Mesenteric fat pad (tissue), 1 donor: Measurements from ENCODE around the gene ZNF629. TPM values are rescaled to one million over a fixed set of nuclear protein-coding genes. Genes with fewer than 3 reads are reported as not detected.

Experiments used
- DNase-seq: peaks from one replicate; pipeline ENCODE4 v3.0.0-alpha.2; 2020; ENCODE audit warnings: low spot score
- total RNA-seq: library from RNA; stranded (reverse); fragmentation: NEBNext Ultra II Directional; extraction: Animal tissue kit (Norgen Biotek cat#: 25700); gene quantifications from one replicate; pipeline ENCODE4 v1.2.1, GENCODE V29; 2021
- donor health status: DM: yes; HTN: yes; CAD: no.

Gene ZNF629
- total RNA-seq, 1 donor from 2014 or later, result 10.4 TPM

DNA sequence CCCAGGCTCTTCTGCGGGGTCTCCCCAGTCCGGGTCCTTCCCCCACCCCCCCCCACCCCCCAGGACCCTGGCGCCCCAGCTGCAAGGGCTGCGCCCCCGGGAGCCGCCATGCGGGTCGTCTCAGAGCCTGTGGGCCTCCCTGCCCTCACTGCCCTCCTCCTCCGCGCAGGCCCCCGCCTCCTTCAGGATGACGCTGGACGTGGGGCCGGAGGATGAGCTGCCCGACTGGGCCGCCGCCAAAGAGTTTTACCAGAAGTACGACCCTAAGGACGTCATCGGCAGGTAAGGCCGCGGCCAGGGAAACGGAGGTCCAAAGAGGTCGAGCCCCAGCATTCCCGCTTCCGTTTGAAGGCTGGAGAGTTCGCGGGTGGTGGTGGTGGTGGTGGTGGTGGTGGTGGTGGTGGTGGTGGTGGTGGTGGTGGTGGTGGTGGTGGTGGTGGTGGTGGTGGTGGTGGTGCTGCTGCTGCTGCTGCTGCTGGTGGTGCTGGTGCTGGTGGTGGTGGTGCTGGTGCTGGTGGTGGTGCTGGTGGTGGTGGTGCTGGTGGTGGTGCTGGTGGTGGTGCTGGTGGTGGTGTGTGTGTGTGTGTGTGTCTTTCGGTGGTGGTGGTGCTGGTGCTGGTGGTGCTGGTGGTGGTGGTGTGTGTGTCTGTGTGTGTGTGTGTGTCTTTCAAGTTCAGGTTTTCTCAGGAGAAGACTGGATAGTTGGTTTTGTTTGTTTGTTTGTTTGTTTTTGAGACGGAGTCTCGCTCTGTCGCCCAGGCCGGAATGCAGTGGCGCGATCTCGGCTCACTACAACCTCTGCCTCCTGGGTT, 38.2 kb downstream of the ZNF629 start:
- no peak for DNase-seq

DNA sequence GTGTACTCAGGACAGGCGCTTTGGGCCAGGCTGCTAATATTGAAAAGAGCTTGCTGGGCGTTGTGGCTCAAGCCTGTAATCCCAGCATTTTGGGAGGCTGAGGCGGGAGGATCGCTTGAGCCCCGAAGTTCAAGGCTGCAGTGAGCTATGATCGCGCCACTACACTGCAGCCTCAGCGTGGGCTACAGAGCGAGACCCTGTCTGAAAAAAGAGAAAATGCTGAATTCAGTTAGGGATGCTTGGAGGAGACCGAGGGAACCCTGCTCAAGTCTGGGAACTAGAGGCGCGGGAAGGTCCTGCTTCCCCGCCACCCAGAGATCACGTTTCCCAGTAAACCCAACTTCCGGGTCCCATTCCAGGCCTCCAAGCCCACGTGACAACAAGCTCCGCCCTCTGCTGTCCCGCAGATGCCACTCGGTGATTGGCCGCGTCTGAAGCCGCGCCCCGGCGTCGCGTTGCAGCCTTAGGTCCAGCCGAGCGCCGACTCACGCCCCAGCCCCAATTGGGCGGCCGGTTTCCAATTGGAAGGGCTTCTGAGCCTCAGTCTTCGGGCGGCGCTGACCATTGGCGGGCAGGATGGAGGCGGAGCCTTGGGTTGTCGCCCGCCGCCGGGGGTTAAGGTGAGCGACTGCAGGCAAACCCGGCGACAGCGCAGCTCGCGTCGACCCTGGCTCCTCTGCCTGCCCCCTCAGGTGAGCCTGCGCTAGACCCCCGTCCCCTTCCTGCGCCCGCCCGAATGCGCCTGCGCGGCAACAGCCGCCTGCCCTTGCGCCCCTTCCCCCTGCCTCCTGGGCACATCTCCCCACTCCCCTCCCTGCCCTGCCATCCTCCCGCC, 39.0 kb downstream of the ZNF629 start, which contains the start of gene PHKG2:
Gene PHKG2, plus strand, starts transcription at position 627 of the 835 bp plus-strand sequence. CDS start 396 bp downstream, outside the sequence.
- peak; percentile 99 for DNase-seq

DNA sequence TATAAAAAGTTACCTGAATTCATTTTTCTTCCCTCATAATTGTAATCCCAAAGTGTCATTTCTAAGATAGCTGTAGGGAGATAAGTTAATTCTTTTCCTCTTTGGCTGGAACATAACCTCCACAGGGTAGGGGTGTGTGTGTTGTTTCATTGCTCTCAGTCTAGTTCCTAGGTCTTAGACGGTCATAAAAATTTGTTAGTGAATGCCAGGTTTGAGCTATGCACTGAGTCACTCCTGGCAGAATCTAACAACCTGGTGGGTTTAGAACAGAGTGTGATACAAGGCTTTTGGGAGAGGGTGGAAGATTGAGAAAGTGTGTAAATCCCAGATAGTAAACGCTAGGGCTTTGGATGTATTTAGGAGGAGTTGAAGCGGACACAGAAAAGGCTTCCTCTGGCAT, 39.7 kb downstream of the ZNF629 start:
- no peak for DNase-seq

DNA sequence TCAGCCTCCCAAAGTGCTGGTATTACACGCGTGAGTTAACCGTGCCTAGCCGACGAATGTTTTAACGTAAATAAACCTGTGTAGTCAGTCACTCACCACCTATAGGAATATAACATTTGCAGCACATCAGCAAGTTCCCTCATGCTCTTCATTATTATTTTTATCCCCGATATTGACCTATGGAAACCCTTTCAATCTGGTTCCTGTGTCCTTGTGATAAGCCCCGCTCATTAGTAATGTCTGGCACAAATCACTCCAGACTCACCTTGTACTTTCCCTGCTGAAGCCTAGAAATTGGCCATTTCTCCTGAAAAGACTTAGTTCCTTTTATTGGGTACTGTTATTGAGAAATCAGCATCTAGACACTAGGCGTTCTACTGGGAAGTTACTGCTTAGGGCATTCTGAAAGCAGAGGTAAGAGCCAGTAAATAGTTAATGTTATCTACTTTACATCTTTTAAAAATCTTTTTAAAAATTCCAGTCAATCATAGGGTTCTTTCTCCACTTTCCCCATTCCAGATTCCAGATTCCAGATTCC, 40.3 kb downstream of the ZNF629 start:
- DNase-seq, result no peak

DNA sequence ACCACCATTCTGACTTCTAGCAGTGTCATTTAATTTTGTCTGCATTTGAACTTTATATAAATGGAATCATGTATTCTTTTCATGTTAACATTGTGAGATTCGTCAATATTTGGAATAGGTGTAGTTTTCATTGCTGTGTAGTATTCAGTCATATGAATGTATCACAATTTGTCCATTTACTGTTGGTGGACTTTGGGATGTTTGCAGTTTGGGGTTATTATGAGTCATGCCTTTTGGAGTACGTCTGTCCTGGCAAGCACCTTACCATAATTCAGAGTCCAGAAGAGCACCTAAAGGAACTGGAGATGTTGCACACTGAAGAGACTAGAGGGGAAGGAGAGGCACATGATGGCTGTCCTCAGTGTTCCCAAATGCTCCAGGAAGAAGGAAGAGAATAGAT, 41.9 kb downstream of the ZNF629 start:
- DNase-seq, result no peak

DNA sequence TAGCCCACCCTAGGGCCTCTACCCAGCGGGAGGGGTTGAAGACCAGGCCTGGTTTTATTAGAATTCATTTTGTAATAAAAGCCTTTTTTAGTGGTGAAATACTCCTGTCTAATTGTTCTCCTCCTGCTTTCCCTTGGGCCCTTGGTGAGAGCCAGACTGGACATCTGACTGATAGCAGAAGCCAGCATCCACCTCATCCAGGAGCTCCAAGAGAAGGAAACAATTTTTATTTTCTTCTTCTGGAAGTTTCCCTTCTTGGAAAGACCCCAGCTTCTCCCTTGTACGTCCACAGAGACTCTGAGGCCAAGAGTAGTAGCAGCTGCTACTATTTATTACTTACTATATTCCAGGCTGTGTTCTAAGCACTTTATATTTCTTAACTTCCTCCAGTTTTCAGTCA, 42.8 kb downstream of the ZNF629 start:
- DNase-seq, result no peak

DNA sequence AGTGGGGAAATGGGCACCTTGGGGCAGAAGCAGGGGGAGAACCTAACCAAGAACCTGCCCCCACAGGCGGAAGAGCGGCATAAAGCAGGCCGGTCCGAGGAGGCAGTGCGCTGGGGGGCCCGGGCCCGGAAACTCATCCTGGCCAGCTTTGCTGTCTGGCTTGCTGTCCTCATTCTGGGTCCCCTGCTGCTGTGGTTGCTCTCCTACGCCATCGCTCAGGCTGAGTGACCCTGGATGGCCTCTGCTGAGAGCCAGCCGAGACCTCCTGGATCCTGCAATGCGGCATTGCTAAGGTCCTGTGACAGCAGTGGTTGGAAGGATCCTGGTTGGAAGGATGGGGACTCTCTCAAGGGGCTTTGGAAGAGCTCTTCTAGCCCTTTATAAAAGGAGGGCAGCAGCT, 43.3 kb downstream of the ZNF629 start:
- DNase-seq, result no peak

DNA sequence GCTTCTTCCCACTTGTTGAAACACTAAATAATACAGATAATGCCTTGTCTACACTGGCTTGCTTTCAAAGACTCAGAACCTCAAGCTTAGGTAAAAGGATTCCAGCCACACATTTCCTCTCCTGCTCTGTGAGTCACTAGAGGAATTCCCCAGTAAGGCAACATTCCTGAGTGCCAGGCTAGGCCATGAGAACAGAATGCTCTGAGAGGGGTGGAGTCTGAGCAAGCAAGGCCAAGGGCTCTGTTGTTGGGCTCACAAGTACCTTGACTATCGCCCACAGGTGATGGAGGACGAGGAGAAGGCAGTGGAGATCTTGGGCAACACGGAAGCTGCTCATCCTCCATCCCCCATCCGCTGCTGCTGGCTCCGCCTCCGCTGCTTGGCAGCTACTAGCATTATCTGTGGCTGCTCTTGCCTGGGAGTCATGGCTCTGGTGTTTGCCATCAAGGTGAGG, 45.5 kb downstream of the ZNF629 start:
- DNase-seq, result peak; percentile 84

DNA sequence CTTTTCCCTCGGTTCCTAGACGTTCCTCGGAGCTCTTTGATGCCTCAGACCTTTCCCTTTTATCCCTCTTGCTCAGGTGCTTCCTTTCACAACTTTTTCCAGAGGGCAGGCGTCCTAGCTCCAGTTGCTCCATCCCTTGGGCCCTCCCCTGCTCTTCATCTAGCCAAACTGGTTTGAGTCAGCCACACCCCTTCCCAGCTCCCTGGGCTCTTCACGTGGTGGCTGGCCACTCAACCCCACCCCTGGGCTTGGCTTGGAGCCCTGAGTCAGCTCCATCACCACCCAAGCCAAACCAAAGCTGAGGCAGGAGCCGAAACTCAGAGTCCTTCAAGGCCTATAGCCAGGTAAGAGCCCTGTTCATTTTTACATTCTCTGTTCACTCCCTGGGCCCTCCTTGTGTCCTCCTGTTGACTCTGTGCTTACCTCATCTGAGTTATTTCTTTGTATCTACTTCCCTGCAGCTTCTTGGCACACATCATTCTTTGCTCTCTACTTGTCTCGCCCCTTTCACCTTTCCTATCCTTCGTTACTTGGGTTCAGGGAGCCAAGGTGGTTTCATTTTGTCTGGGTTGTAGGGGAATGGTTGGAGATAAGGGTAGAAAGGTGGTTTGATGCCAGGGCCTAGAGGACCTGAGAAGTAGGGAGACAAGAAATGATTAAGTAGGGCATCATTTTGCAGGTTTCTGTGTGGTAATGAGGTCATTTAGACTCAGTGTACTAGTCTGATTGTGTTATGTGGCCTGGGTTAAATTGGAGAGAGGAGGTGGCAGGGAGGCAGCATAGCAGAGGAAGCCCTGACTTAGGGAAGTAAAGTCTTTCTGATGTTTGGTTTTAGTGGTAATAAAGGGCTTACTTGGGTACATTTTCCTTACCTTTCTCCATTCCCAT, 46.4 kb downstream of the ZNF629 start:
- peak; percentile 90 for DNase-seq

DNA sequence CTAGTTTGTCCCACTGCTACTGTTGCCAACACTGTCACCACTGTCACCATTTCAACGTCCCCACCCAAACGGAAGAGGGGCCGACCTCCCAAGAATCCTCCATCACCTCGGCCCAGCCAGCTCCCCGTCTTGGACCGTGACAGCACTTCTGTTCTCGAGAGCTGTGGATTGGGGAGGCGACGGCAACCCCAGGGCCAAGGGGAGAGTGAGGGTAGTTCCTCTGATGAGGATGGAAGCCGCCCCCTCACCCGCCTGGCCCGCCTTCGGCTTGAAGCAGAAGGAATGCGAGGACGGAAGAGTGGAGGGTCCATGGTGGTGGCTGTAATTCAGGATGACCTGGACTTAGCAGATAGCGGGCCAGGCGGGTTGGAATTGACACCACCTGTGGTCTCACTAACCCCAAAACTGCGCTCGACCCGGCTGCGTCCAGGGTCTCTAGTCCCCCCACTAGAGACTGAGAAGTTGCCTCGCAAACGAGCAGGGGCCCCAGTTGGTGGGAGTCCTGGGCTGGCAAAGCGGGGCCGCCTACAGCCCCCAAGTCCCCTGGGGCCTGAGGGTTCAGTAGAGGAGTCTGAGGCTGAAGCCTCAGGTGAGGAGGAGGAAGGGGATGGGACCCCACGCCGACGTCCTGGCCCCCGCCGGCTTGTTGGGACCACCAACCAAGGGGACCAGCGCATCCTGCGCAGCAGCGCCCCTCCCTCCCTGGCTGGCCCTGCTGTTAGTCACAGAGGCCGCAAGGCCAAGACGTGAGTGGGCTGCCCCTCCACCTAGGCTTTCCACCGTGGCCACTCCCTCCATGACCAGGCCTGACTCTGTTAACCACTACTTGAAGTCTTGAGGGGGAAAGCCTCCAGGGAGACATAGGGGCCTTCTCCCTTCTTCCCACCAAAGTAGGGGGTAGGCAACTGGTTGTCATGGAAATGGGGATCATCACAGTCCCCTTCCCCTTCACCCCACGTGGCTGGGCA, 47.7 kb downstream of the ZNF629 start:
- DNase-seq, result peak; percentile 80

DNA sequence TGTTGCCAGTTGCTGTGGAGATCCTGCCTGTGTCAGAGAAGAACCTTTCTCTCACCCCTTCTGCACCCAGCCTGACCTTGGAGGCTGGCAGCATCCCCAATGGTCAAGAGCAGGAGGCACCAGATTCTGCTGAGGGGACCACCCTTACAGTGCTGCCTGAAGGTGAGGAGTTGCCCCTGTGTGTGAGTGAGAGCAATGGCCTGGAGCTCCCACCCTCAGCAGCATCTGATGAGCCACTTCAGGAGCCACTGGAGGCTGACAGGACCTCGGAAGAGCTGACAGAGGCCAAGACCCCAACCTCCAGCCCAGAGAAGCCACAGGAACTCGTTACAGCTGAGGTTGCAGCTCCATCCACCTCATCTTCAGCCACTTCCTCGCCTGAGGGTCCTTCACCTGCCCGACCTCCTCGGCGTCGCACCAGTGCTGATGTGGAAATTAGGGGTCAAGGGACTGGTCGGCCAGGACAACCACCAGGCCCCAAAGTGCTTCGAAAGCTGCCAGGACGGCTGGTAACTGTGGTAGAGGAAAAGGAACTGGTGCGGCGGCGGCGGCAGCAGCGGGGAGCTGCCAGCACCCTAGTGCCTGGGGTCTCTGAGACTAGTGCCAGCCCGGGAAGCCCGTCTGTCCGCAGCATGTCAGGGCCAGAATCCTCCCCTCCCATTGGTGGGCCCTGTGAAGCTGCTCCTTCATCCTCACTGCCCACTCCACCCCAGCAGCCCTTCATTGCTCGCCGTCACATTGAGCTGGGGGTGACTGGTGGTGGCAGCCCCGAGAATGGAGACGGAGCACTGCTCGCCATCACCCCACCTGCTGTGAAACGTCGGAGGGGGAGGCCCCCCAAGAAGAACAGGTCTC, 49.0 kb downstream of the ZNF629 start:
- DNase-seq, result peak; percentile 62

DNA sequence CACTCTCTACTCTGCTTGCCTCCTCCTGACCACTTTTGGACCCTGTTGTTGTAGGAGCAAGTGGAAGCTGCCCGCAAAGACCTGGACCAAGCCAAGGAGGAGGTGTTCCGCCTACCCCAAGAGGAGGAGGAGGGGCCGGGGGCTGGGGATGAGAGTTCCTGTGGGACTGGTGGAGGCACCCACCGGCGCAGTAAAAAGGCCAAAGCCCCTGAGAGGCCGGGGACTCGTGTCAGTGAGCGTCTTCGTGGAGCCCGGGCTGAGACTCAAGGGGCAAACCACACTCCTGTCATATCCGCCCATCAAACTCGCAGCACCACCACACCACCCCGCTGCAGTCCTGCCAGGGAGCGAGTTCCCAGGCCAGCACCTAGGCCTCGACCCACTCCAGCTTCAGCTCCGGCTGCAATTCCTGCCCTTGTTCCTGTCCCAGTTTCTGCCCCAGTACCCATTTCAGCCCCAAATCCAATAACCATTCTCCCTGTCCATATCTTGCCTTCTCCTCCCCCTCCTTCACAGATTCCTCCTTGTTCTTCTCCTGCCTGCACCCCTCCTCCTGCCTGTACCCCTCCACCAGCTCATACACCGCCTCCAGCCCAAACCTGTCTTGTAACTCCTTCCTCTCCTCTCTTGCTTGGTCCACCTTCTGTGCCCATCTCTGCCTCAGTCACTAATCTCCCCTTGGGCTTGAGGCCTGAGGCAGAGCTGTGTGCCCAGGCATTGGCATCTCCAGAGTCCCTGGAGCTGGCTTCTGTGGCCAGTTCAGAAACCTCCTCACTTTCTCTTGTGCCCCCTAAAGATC, 49.8 kb downstream of the ZNF629 start:
- DNase-seq, result peak; percentile 45

DNA sequence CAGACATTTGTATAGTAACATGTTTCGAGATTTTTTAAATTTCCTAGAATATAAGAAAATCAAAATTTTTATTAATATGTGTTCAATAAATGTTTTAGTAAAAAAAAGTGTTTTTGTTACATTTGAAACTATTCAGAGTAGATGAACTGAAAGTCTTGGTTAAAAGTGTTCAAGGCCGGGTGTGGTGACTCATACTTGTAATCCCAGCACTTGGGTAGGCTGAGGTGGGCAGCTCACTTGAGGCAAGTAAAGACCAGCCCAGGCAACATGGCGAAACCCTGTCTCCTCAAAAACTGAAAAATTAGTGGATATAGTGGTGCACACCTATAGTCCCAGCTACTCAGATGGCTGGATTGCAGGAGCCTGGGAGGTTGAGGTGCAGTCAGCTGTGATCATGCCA, 55.6 kb downstream of the ZNF629 start:
- DNase-seq, result peak; percentile 2

DNA sequence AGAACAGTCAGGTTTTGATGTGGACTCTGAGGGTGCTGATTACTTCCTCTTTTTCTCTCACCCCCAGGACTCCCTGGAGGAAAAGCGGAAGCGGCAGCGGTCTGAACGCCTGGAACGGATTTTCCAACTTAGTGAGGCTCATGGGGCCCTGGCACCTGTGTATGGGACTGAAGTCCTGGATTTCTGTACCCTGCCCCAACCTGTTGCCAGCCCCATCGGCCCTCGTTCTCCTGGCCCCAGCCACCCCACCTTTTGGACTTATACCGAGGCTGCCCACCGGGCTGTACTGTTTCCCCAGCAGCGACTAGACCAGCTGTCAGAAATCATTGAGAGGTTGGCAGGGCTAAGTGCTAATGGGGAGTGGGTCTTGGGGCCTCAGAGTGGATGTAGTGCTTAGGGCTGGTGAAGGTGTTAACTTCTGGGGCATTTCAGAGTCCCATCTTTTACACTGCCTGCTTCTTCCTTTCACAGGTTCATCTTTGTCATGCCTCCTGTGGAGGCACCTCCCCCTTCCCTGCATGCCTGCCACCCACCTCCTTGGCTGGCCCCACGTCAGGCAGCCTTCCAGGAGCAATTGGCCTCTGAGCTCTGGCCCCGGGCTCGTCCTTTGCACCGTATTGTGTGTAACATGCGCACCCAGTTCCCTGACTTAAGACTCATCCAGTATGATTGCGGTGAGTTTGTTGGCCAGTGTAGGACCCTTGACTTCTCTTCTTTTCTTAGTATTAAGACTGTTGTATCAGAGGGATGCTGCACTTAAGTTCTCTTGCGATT, 57.9 kb downstream of the ZNF629 start:
- peak; percentile 83 for DNase-seq
